ENCODE data around the gene SIK3. TPM values are rescaled to one million over a fixed set of nuclear protein-coding genes. Genes with fewer than 3 reads are reported as not detected.
A peak's percentile ranks its signal among the peaks of the same experiment; 100 is the strongest.
"Not testable (repeated sequence)": the region's sequence is repeated elsewhere in the genome, so short reads cannot be mapped to it uniquely, and the experiment has no call there.

SIK3 gene
- total RNA-seq, 1 donor = 40.0 TPM

- Histone ChIP-seq H3K4me1 (ENCODE audit: insufficient read depth, low read length) (peaks cover 12% of the 10 kb centered on the region), H3K9me3 (ENCODE audit: low read depth, low read length) (no peaks in the 10 kb centered on the region), H3K4me3 (ENCODE audit: low read length) (no peak overlapping the region), H3K27me3 (ENCODE audit: insufficient read depth, low read length) (no peaks in the 10 kb centered on the region)
Measured at GRCh38 chr11:116840224-116840745, 257.9 kb downstream of the SIK3 start.

DNA sequence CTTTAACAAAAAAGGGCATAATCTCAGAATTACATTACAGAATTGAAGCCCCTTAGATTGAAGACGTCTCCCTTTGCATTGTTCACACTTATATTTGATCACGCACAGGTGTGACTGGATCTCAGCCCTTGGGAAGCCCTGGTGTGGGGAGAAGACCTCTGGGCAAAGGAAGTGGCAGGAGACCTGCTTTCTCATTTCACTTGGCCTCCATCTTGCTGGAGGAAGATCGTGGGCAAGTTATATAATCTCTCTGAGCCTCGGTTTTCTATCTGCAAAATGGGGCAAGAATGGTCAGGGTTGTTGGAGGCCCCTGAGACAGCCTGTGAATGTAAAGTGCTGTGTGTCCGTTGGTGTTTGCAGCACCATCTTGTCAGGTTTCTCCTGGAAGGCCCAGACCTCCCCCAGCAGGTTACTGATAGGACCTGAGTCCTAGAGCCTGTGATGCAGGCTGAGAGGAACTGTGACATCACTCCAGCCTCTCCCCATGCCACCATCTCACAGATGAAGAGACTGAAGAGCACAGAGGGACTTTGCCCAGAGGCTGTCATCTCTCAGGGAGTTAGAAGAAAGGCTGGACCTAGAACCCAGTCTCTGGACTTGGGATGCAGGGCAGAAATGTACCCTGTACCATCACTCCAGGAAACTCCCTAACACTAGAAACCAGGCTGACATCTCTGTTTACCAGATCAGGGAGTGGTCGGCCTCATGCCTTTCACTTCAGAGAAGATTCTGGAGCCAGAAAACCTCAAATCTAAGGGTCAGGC lies 259.7 kb downstream of the SIK3 start:
- Histone ChIP-seq H3K4me3 (ENCODE audit: low read length) (no peak overlapping the region), H3K27me3 (ENCODE audit: insufficient read depth, low read length) (no peaks in the 10 kb centered on the region), H3K4me1 (ENCODE audit: insufficient read depth, low read length) (peaks cover 18% of the 10 kb centered on the region), H3K9me3 (ENCODE audit: low read depth, low read length) (no peaks in the 10 kb centered on the region)

- H3K9me3 ChIP-seq (ENCODE audit: low read depth, low read length) = no peaks in the 10 kb centered on the region
- no peak within 1 kb of the TSS for H3K4me3 ChIP-seq (ENCODE audit: low read length)
- peaks cover 18% of the 10 kb centered on the region for H3K4me1 ChIP-seq (ENCODE audit: insufficient read depth, low read length)
- no peaks in the 10 kb centered on the region for H3K27me3 ChIP-seq (ENCODE audit: insufficient read depth, low read length)
Measured at GRCh38 chr11:116837231-116838091, 260.8 kb downstream of the SIK3 start, which contains the start of gene APOA1. APOA1 (minus strand) TSS chr11:116837622; CDS start chr11:116837387, 235 bp downstream.

GRCh38 chr11:116836632-116836991 lies 261.6 kb downstream of the SIK3 start:
- Histone ChIP-seq H3K27me3 (ENCODE audit: insufficient read depth, low read length) (no peaks in the 10 kb centered on the region), H3K9me3 (ENCODE audit: low read depth, low read length) (no peaks in the 10 kb centered on the region), H3K4me3 (ENCODE audit: low read length) (no peak overlapping the region), H3K4me1 (ENCODE audit: insufficient read depth, low read length) (peaks cover 18% of the 10 kb centered on the region)

DNA sequence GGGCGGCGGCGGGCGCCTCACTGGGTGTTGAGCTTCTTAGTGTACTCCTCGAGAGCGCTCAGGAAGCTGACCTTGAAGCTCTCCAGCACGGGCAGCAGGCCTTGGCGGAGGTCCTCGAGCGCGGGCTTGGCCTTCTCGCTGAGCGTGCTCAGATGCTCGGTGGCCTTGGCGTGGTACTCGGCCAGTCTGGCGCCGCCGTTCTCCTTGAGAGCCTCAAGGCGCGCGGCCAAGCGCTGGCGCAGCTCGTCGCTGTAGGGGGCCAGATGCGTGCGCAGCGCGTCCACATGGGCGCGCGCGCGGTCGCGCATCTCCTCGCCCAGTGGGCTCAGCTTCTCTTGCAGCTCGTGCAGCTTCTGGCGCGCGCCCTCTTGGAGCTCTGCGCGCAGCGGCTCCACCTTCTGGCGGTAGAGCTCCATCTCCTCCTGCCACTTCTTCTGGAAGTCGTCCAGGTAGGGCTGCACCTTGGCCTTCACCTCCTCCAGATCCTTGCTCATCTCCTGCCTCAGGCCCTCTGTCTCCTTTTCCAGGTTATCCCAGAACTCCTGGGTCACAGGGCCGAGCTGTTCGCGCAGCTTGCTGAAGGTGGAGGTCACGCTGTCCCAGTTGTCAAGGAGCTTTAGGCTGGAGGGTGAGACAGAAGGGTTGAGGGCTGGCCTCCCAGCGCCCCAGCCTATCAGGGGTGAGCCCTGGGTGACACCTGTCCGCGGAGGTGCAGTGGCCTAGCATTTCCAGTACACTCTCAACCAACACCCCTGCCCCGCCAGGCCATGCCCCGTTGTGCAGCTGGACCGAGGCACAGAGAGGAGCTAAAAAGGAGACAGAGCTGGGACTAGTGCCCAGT lies 262.2 kb downstream of the SIK3 start:
- Histone ChIP-seq H3K4me1 (ENCODE audit: insufficient read depth, low read length) (peaks cover 18% of the 10 kb centered on the region), H3K27me3 (ENCODE audit: insufficient read depth, low read length) (no peaks in the 10 kb centered on the region), H3K9me3 (ENCODE audit: low read depth, low read length) (no peaks in the 10 kb centered on the region), H3K4me3 (ENCODE audit: low read length) (peak overlapping the region; percentile 23)

DNA sequence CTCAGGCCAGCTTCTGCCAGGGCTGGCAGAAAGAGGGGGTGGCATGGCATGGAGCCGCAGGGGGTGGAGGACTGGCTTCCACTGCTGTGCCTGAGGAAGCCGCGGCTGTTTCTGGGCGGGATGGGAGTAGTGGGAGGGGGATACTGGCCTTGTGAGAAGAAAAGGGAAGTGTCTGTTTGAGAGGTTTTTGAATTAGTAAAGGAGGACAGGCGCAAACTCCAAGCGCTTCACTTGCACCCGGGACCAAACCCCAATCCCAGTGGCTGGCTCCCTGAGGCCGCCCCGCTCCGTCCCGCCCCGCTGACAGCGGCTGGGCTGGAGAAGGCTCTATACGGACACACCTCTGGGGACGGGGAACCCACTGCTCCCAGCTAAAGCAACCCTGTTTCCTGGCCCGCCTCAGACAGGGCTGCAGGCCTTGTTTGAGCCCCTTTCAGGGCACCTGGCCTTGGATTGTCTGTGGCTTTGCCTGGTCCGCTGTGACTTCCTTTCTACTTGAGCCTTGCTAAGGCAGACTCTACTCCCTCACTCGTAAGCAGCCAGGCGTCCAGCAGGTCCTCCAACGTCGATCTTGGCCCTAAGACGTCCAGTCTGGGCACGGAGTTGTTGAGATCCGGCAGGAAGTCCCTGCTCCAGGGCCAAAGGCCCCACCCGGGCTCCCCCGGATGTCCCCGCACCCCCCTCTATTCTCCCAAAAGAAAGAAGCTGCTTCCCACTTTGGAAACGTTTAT lies 263.0 kb downstream of the SIK3 start:
- peak overlapping the region; percentile 23 for H3K4me3 ChIP-seq (ENCODE audit: low read length)
- no peaks in the 10 kb centered on the region for H3K27me3 ChIP-seq (ENCODE audit: insufficient read depth, low read length)
- H3K9me3 ChIP-seq (ENCODE audit: low read depth, low read length) = no peaks in the 10 kb centered on the region
- peaks cover 18% of the 10 kb centered on the region for H3K4me1 ChIP-seq (ENCODE audit: insufficient read depth, low read length)

DNA sequence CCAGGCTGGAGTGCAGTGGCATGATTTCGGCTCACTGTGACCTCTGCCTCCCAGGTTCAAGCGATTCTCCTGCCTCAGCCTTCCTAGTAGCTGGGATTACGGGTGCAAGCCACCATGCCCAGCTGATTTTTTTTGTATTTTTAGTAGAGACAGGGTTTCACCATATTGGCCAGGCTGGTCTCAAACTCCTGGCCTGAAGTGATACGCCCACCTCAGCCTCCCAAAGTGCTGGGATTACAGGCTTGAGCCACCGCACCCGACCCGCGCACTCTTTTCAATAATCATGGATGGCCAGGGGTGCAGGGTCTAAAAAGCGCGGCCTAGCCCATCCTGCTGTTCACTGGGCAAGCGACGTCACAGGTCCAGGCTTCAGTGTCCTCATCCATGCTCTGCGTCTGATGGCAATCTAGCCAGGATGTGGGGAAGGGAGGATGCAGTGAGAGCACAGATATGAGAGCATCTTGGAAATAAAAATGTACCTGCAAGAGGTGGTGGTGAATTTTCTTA lies 263.6 kb downstream of the SIK3 start:
- not testable (repeated sequence) for H3K9me3 ChIP-seq (ENCODE audit: low read depth, low read length); H3K27me3 ChIP-seq (ENCODE audit: insufficient read depth, low read length); H3K4me3 ChIP-seq (ENCODE audit: low read length)
- peaks cover 18% of the 10 kb centered on the region for H3K4me1 ChIP-seq (ENCODE audit: insufficient read depth, low read length)

DNA sequence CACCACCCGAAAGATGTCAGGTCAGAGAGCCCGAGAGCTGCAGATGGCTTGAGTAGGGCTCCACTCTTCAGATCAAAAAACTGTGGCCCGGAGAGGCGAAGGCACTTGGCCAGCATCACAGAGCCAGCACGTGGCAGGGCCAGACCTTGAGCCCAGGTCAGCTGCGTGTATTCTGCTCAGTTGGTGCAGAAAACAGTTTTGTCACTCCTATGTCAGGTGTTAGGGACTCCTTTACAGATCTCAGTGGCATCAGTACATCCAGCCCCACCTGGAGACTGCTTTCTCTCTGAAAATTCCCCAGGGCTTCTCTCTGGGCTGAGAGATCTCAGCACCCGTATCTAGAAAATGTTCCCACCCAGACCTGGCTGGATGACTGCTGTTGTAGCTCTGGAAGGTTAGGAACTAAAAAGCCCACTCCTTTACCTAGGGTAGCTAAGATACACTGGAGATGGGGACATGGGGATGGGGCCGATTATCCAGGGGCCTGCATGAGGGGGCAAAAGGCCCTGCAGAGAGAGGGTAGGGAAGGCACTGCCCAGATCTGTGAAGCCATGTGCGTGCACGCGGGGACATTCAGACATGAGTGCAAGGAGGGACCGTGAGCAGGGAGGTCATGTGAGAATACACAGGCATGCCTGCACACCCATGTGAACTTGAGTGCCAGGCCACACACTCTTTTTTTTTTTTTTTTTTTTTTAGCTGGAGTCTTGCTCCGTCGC lies 264.3 kb downstream of the SIK3 start:
- H3K4me1 ChIP-seq (ENCODE audit: insufficient read depth, low read length) = peaks cover 18% of the 10 kb centered on the region
- no peaks in the 10 kb centered on the region for H3K9me3 ChIP-seq (ENCODE audit: low read depth, low read length)
- no peak overlapping the region for H3K4me3 ChIP-seq (ENCODE audit: low read length)

DNA sequence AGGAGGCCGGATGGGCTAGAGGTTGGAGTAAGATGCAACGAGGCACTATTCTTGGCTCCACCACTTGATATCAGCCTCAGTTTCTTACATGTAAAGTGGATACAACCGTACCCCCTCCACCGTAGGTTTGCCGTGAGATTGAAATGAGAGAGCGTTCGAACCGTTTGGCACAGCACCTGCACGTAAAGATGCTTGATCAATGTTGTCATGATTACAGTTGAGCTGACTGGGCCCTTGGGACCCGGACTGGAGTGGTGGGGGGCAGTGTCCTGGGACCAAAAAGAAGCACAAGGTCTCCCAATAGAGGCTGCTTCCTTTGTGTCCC lies 264.8 kb downstream of the SIK3 start:
- Histone ChIP-seq H3K9me3 (ENCODE audit: low read depth, low read length) (no peaks in the 10 kb centered on the region), H3K4me1 (ENCODE audit: insufficient read depth, low read length) (peaks cover 18% of the 10 kb centered on the region), H3K4me3 (ENCODE audit: low read length) (no peak overlapping the region), H3K27me3 (ENCODE audit: insufficient read depth, low read length) (no peaks in the 10 kb centered on the region)

More for the DNA sequence above, 264.3 kb downstream of the SIK3 start:
- no peaks in the 10 kb centered on the region for H3K27me3 ChIP-seq (ENCODE audit: insufficient read depth, low read length)

DNA sequence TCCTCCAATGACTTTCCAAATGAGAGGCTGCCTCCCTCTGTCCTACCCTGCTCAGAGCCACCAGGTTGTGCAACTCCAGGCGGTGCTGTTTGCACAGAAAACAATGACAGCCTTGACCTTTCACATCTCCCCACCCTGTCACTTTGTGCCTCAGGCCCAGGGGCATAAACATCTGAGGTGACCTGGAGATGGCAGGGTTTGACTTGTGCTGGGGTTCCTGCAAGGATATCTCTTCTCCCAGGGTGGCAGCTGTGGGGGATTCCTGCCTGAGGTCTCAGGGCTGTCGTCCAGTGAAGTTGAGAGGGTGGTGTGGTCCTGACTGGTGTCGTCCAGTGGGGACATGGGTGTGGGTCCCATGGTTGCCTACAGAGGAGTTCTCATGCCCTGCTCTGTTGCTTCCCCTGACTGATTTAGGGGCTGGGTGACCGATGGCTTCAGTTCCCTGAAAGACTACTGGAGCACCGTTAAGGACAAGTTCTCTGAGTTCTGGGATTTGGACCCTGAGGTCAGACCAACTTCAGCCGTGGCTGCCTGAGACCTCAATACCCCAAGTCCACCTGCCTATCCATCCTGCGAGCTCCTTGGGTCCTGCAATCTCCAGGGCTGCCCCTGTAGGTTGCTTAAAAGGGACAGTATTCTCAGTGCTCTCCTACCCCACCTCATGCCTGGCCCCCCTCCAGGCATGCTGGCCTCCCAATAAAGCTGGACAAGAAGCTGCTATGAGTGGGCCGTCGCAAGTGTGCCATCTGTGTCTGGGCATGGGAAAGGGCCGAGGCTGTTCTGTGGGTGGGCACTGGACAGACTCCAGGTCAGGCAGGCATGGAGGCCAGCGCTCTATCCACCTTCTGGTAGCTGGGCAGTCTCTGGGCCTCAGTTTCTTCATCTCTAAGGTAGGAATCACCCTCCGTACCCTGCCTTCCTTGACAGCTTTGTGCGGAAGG lies 265.6 kb downstream of the SIK3 start:
- no peaks in the 10 kb centered on the region for H3K27me3 ChIP-seq (ENCODE audit: insufficient read depth, low read length)
- H3K4me3 ChIP-seq (ENCODE audit: low read length) = no peak overlapping the region
- H3K9me3 ChIP-seq (ENCODE audit: low read depth, low read length) = no peaks in the 10 kb centered on the region
- peaks cover 18% of the 10 kb centered on the region for H3K4me1 ChIP-seq (ENCODE audit: insufficient read depth, low read length)

GRCh38 chr11:116831790-116832349 lies 266.4 kb downstream of the SIK3 start:
- no peak overlapping the region for H3K4me3 ChIP-seq (ENCODE audit: low read length)
- H3K4me1 ChIP-seq (ENCODE audit: insufficient read depth, low read length) = peaks cover 18% of the 10 kb centered on the region
- H3K27me3 ChIP-seq (ENCODE audit: insufficient read depth, low read length) = no peaks in the 10 kb centered on the region

DNA sequence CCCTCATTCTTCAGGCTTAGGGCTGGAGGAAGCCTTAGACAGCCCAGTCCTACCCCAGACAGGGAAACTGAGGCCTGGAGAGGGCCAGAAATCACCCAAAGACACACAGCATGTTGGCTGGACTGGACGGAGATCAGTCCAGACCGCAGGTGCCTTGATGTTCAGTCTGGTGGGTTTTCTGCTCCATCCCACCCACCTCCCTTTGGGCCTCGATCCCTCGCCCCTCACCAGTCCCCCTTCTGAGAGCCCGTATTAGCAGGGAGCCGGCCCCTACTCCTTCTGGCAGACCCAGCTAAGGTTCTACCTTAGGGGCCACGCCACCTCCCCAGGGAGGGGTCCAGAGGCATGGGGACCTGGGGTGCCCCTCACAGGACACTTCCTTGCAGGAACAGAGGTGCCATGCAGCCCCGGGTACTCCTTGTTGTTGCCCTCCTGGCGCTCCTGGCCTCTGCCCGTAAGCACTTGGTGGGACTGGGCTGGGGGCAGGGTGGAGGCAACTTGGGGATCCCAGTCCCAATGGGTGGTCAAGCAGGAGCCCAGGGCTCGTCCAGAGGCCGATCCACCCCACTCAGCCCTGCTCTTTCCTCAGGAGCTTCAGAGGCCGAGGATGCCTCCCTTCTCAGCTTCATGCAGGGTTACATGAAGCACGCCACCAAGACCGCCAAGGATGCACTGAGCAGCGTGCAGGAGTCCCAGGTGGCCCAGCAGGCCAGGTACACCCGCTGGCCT lies 267.9 kb downstream of the SIK3 start:
- Histone ChIP-seq H3K9me3 (ENCODE audit: low read depth, low read length) (no peaks in the 10 kb centered on the region), H3K27me3 (ENCODE audit: insufficient read depth, low read length) (no peaks in the 10 kb centered on the region), H3K4me3 (ENCODE audit: low read length) (no peak overlapping the region), H3K4me1 (ENCODE audit: insufficient read depth, low read length) (peaks cover 6% of the 10 kb centered on the region)

More at GRCh38 chr11:116831790-116832349, 266.4 kb downstream of the SIK3 start:
- H3K9me3 ChIP-seq (ENCODE audit: low read depth, low read length) = no peaks in the 10 kb centered on the region
